Measurements from ENCODE around the gene TJP2. TPM values are rescaled to one million over a fixed set of nuclear protein-coding genes. Genes with fewer than 3 reads are reported as not detected.
"Not testable (repeated sequence)": the region's sequence is repeated elsewhere in the genome, so short reads cannot be mapped to it uniquely, and the experiment has no call there.

TJP2 gene
- total RNA-seq, 1 donor from 2014 or later, result 35.5 TPM

- Mint-ChIP-seq H3K27ac (no peak overlapping the region), H3K4me3 (no peak overlapping the region), H3K27me3 (ENCODE audit: insufficient read depth, low read depth) (peaks cover 8% of the 10 kb centered on the region), H3K36me3 (no peaks in the 10 kb centered on the region), H3K9me3 (no peaks in the 10 kb centered on the region), H3K4me1 (peaks cover 6% of the 10 kb centered on the region)
- no peak overlapping the region for H3K9ac ChIP-seq
- H3K36me3 ChIP-seq, result no peaks in the 10 kb centered on the region
- H3K4me3 ChIP-seq, result no peak overlapping the region
- H3F3A ChIP-seq (ENCODE audit: low read depth), result no peaks in the 10 kb centered on the region
- H3K27ac ChIP-seq, result no peak overlapping the region
- no peaks in the 10 kb centered on the region for H4K20me1 ChIP-seq (ENCODE audit: low read depth)
- H3K9me3 ChIP-seq (ENCODE audit: low read depth), result no peaks in the 10 kb centered on the region
- H3K4me1 ChIP-seq, result no peaks in the 10 kb centered on the region
- H3K27me3 ChIP-seq, result no peaks in the 10 kb centered on the region
- no peak for DNase-seq (ENCODE audit: low spot score)
- no peaks in the 10 kb centered on the region for H3K79me2 ChIP-seq (ENCODE audit: low read depth)
- no peak overlapping the region for H3K4me2 ChIP-seq
- no peak overlapping the region for H2AFZ ChIP-seq (replicated peaks)
- TF ChIP-seq CTCF (IDR thresholded peaks at IDR 0.05), result no peak
- TF ChIP-seq EZH2 (IDR thresholded peaks at IDR 0.05), result no peak
- TF ChIP-seq EZH2phosphoT487 (IDR thresholded peaks at IDR 0.05), result no peak
Observed at GRCh38 chr9:69299826-69300225, 125.7 kb downstream of the TJP2 start.

- no peak for TF ChIP-seq EZH2phosphoT487 (IDR thresholded peaks at IDR 0.05)
- TF ChIP-seq CTCF (IDR thresholded peaks at IDR 0.05), result no peak
- no peak for TF ChIP-seq EZH2 (IDR thresholded peaks at IDR 0.05)
- H3K27me3 Mint-ChIP-seq (ENCODE audit: insufficient read depth, low read depth), result peaks cover 3% of the 10 kb centered on the region
- no peaks in the 10 kb centered on the region for H3K79me2 ChIP-seq (ENCODE audit: low read depth)
- H3K4me2 ChIP-seq, result no peak overlapping the region
- H3K4me1 Mint-ChIP-seq, result peaks cover 13% of the 10 kb centered on the region
- no peak overlapping the region for H3K4me3 Mint-ChIP-seq
- H3K4me1 ChIP-seq, result peaks cover 11% of the 10 kb centered on the region
- no peak overlapping the region for H3K27ac Mint-ChIP-seq
- peaks cover 3% of the 10 kb centered on the region for H3K9me3 Mint-ChIP-seq
- H3K36me3 ChIP-seq, result no peaks in the 10 kb centered on the region
- no peak overlapping the region for H2AFZ ChIP-seq (replicated peaks)
- H3K4me3 ChIP-seq, result no peak overlapping the region
- DNase-seq (ENCODE audit: low spot score), result no peak
- H4K20me1 ChIP-seq (ENCODE audit: low read depth), result no peaks in the 10 kb centered on the region
- H3K36me3 Mint-ChIP-seq, result no peaks in the 10 kb centered on the region
- no peak overlapping the region for H3K27ac ChIP-seq
- peaks cover 13% of the 10 kb centered on the region for H3F3A ChIP-seq (ENCODE audit: low read depth)
- H3K9me3 ChIP-seq (ENCODE audit: low read depth), result no peaks in the 10 kb centered on the region
- H3K27me3 ChIP-seq, result no peaks in the 10 kb centered on the region
- H3K9ac ChIP-seq, result no peak overlapping the region
Observed at GRCh38 chr9:69303331-69303730, 129.3 kb downstream of the TJP2 start.

GRCh38 chr9:69306895-69307445 lies 132.9 kb downstream of the TJP2 start:
- not testable (repeated sequence) for H3K27me3 ChIP-seq; H3K79me2 ChIP-seq (ENCODE audit: low read depth); H3K4me3 Mint-ChIP-seq; DNase-seq (ENCODE audit: low spot score); H3K36me3 ChIP-seq; H3K27me3 Mint-ChIP-seq (ENCODE audit: insufficient read depth, low read depth); H2AFZ ChIP-seq (replicated peaks); H3K9me3 ChIP-seq (ENCODE audit: low read depth); H3K4me2 ChIP-seq; H3K36me3 Mint-ChIP-seq; H3K4me3 ChIP-seq; H3K9me3 Mint-ChIP-seq; H3K27ac ChIP-seq; H3K9ac ChIP-seq; H4K20me1 ChIP-seq (ENCODE audit: low read depth)
- H3K27ac Mint-ChIP-seq, result peak overlapping the region; percentile 62
- peaks cover 14% of the 10 kb centered on the region for H3K4me1 ChIP-seq
- H3F3A ChIP-seq (ENCODE audit: low read depth), result peaks cover 14% of the 10 kb centered on the region
- H3K4me1 Mint-ChIP-seq, result peaks cover 16% of the 10 kb centered on the region

- TF ChIP-seq EZH2 (IDR thresholded peaks at IDR 0.05) (no peak), CTCF (IDR thresholded peaks at IDR 0.05) (no peak), EZH2phosphoT487 (IDR thresholded peaks at IDR 0.05) (no peak)
- peak; percentile 79 for DNase-seq (ENCODE audit: low spot score)
- no peaks in the 10 kb centered on the region for H3K9me3 ChIP-seq (ENCODE audit: low read depth)
- no peaks in the 10 kb centered on the region for H3K27me3 ChIP-seq
- Mint-ChIP-seq H3K27ac (peak overlapping the region; percentile 59), H3K4me3 (no peak overlapping the region), H3K36me3 (peaks cover 2% of the 10 kb centered on the region), H3K4me1 (peaks cover 16% of the 10 kb centered on the region), H3K27me3 (ENCODE audit: insufficient read depth, low read depth) (peaks cover 2% of the 10 kb centered on the region), H3K9me3 (peaks cover 15% of the 10 kb centered on the region)
- no peak overlapping the region for H3K4me3 ChIP-seq
- peak overlapping the region; percentile 35 for H3K4me2 ChIP-seq
- peaks cover 14% of the 10 kb centered on the region for H3K4me1 ChIP-seq
- no peaks in the 10 kb centered on the region for H4K20me1 ChIP-seq (ENCODE audit: low read depth)
- H3K27ac ChIP-seq, result peak overlapping the region; percentile 58
- no peaks in the 10 kb centered on the region for H3K36me3 ChIP-seq
- no peaks in the 10 kb centered on the region for H3K79me2 ChIP-seq (ENCODE audit: low read depth)
- no peak overlapping the region for H3K9ac ChIP-seq
- H2AFZ ChIP-seq (replicated peaks), result peak overlapping the region; percentile 23
- peaks cover 14% of the 10 kb centered on the region for H3F3A ChIP-seq (ENCODE audit: low read depth)
Observed at GRCh38 chr9:69307446-69308205, 133.5 kb downstream of the TJP2 start.

All from neural progenitor cell (in vitro differentiated cells).